IPS-15b (cell line): ENCODE results near the gene MEGF9.
A peak's percentile ranks its signal among the peaks of the same experiment; 100 is the strongest.

Experiments
- H3K27me3 ChIP-seq: one replicate; pipeline ENCODE4 v1.6.1; 2013; ENCODE audit warnings: low read length; ENCODE audit not compliant: control insufficient read depth, insufficient read depth
- H3K36me3 ChIP-seq: one replicate; pipeline ENCODE4 v1.6.1; 2013; ENCODE audit warnings: low read length; ENCODE audit not compliant: control insufficient read depth, insufficient read depth
- H3K4me1 ChIP-seq: one replicate; pipeline ENCODE4 v1.6.1; 2013; ENCODE audit warnings: mild to moderate bottlenecking, low read length; ENCODE audit not compliant: control insufficient read depth, insufficient read depth
- H3K4me3 ChIP-seq: one replicate; pipeline ENCODE4 v1.5.1; 2013; ENCODE audit warnings: low read depth, low read length
- H3K9ac ChIP-seq: one replicate; pipeline ENCODE4 v1.6.1; 2013; ENCODE audit warnings: low read depth, mild to moderate bottlenecking, low read length
- H3K9me3 ChIP-seq: one replicate; pipeline ENCODE4 v1.6.1; 2013; ENCODE audit warnings: mild to moderate bottlenecking, low read length; ENCODE audit not compliant: control insufficient read depth, insufficient read depth

The MEGF9 gene

DNA sequence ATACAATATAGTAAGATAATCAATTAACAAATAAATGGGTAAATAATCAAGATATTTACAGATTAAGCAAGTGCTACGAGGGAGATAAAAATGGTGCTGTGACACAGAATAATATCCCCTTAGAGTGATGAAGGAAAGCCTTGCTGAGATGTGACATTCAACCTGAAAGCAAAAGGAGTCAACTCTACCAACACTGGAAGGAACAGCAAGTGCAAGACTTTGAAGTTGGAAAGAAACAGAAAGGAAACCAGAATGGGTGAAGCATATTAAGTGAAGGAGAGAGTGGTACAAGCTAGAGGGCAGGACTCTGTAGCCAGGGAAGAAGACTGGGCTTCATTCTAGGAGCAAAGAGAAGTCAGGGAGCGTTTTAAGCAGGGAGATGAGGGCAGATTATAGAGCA, 12.2 kb upstream of the MEGF9 start:
- H3K9me3 ChIP-seq: no peaks in the 10 kb centered on the region
- peaks cover 3% of the 10 kb centered on the region for H3K27me3 ChIP-seq
- H3K36me3 ChIP-seq: no peaks in the 10 kb centered on the region
- H3K9ac ChIP-seq: no peak overlapping the region
- no peaks in the 10 kb centered on the region for H3K4me1 ChIP-seq
- H3K4me3 ChIP-seq: no peak overlapping the region

- Histone ChIP-seq H3K4me3 (no peak overlapping the region), H3K4me1 (no peaks in the 10 kb centered on the region)
These were observed 11.6 kb upstream of the MEGF9 start for GRCh38 chr9:120725907-120726306.

DNA sequence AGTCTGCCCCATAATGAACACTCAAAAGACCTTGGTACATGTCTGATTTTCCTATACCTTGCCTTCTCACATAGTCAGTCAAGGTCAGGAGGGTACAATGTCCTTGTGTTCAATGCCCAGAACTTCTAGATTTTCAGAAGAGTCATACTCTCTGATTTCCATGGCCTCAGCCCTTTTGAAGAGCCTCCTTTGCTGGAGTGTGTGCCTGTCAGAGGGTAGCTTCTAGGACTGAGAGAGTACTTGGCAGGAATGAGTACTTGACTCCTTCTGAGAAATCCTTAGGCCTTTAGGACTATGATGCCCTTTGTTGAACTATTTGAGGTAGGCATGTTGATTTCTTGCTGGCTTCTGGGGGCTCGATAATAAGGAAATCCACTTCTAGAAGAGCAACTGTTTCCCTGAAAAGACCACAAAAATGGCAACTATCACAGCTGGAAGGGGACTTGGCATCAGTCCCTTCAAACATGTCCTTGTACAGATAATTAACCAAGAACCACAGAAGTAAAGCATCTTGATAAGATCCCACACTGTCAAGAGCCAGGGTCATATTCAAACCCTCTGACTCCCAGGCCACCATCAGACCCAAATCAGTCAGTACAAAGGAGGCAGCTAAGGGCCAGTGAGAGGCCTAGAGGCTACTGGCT, 10.6 kb upstream of the MEGF9 start:
- H3K4me3 ChIP-seq: no peak overlapping the region
- H3K27me3 ChIP-seq: peaks cover 3% of the 10 kb centered on the region
- H3K36me3 ChIP-seq: no peaks in the 10 kb centered on the region
- no peak overlapping the region for H3K9ac ChIP-seq
- H3K4me1 ChIP-seq: no peaks in the 10 kb centered on the region
- no peaks in the 10 kb centered on the region for H3K9me3 ChIP-seq

More at GRCh38 chr9:120725907-120726306, 11.6 kb upstream of the MEGF9 start:
- peaks cover 3% of the 10 kb centered on the region for H3K27me3 ChIP-seq
- no peaks in the 10 kb centered on the region for H3K36me3 ChIP-seq
- H3K9me3 ChIP-seq: no peaks in the 10 kb centered on the region
- no peak overlapping the region for H3K9ac ChIP-seq

DNA sequence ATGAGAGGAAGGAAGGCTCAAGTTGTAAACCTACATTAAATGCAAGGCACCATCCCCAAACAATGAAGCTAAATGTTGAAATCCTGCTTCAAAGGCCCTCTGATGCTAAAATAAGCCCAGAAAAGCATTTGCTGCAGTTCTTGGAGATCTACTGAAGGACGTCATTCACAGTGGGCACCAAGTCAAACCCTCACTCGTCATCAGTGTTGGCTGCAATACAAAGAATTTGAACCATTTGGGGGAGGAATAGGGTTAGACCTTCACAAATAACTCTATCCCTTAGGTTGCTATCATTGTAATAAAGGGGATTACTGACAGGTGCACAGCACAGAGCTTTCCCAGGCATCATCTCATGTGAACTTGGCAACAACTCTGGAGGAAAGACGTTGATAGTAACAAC, 9.3 kb upstream of the MEGF9 start:
- Histone ChIP-seq H3K9ac (no peak overlapping the region), H3K9me3 (no peaks in the 10 kb centered on the region), H3K4me3 (no peak overlapping the region)

GRCh38 chr9:120720404-120720803, 6.1 kb upstream of the MEGF9 start:
- Histone ChIP-seq H3K27me3 (peaks cover 11% of the 10 kb centered on the region), H3K9me3 (no peaks in the 10 kb centered on the region), H3K4me3 (no peak overlapping the region), H3K4me1 (peaks cover 3% of the 10 kb centered on the region), H3K36me3 (no peaks in the 10 kb centered on the region), H3K9ac (no peak overlapping the region)

More for the DNA sequence above, 9.3 kb upstream of the MEGF9 start:
- H3K27me3 ChIP-seq: peaks cover 3% of the 10 kb centered on the region
- no peaks in the 10 kb centered on the region for H3K4me1 ChIP-seq
- H3K36me3 ChIP-seq: no peaks in the 10 kb centered on the region

DNA sequence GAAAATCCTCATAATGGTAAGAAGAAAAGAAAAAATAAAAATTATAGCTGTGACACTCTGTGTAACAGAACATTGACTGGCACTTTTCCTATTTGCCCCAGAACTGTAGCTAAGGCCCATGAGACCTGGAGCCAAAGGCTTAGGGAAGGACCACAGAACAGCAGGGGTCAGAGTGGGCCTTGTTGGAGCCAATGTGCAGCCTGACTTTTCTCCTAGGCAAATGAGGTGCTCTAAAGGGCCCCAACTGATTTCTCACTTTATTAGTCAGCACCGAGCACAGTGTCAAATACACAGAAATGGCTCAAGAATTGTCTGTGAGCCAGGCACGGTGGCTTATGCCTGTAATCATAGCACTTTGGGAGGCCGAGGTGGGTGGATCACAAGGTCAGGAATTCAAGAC, 4.0 kb upstream of the MEGF9 start:
- Histone ChIP-seq H3K36me3 (no peaks in the 10 kb centered on the region), H3K4me3 (no peak overlapping the region), H3K9me3 (no peaks in the 10 kb centered on the region), H3K9ac (no peak overlapping the region), H3K4me1 (peaks cover 3% of the 10 kb centered on the region), H3K27me3 (peaks cover 11% of the 10 kb centered on the region)

- Histone ChIP-seq H3K4me3 (no peak overlapping the region), H3K9ac (no peak overlapping the region), H3K4me1 (peaks cover 3% of the 10 kb centered on the region), H3K9me3 (no peaks in the 10 kb centered on the region), H3K36me3 (no peaks in the 10 kb centered on the region), H3K27me3 (peaks cover 22% of the 10 kb centered on the region)
These were observed 2.9 kb upstream of the MEGF9 start for GRCh38 chr9:120717176-120717575.

- H3K9ac ChIP-seq: no peak overlapping the region
These were observed 2.2 kb upstream of the MEGF9 start for GRCh38 chr9:120716483-120716882.

DNA sequence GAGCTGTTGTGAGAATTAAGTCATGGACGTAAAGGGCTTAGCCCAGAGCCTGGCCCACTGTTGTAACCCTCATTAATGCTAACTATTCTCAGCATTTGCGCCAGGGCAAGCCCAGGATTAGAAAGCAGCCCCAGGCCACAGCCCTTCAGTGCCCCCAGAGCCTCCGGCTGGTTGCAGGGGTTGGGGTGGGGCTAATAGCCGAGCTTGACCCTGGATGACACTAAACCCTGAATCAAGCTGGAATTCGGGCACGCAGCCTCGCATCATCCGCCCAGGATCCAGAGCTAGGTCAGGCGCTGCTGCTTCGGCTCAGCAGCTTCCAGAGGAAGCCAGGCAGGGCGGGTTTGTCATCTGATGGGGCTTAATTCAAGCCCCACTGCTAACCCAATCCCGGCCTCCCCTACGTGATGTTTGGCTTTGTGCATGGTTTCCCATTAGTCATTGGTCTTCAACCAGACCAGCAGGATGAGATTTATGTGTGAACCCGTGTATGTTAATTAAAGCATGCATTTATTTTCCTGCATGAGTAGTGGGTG, 1.2 kb upstream of the MEGF9 start:
- Histone ChIP-seq H3K4me3 (peak overlapping the region; percentile 73), H3K9me3 (no peaks in the 10 kb centered on the region), H3K36me3 (no peaks in the 10 kb centered on the region), H3K4me1 (peaks cover 3% of the 10 kb centered on the region), H3K27me3 (peaks cover 26% of the 10 kb centered on the region), H3K9ac (no peak overlapping the region)

More at GRCh38 chr9:120716483-120716882, 2.2 kb upstream of the MEGF9 start:
- no peak overlapping the region for H3K4me3 ChIP-seq
- peaks cover 3% of the 10 kb centered on the region for H3K4me1 ChIP-seq
- H3K36me3 ChIP-seq: no peaks in the 10 kb centered on the region
- H3K9me3 ChIP-seq: no peaks in the 10 kb centered on the region
- H3K27me3 ChIP-seq: peaks cover 26% of the 10 kb centered on the region

- no peaks in the 10 kb centered on the region for H3K36me3 ChIP-seq
- H3K27me3 ChIP-seq: peaks cover 26% of the 10 kb centered on the region
- H3K4me1 ChIP-seq: peaks cover 3% of the 10 kb centered on the region
- H3K9me3 ChIP-seq: no peaks in the 10 kb centered on the region
- H3K4me3 ChIP-seq: peak overlapping the region; percentile 73
- peak overlapping the region; percentile 10 for H3K9ac ChIP-seq
These were observed 647 bp upstream of the MEGF9 start for GRCh38 chr9:120714846-120715388.

- peak overlapping the region; percentile 48 for H3K4me3 ChIP-seq
- H3K36me3 ChIP-seq: no peaks in the 10 kb centered on the region
- no peaks in the 10 kb centered on the region for H3K9me3 ChIP-seq
- H3K9ac ChIP-seq: no peak overlapping the region
- peaks cover 3% of the 10 kb centered on the region for H3K4me1 ChIP-seq
- peaks cover 26% of the 10 kb centered on the region for H3K27me3 ChIP-seq
These were observed 798 bp downstream of the MEGF9 start for GRCh38 chr9:120713257-120714087.
